K562 (cell line): Measurements from ENCODE around the gene MFAP3. TPM values are rescaled to one million over a fixed set of nuclear protein-coding genes. Genes with fewer than 3 reads are reported as not detected.
A peak's percentile ranks its signal among the peaks of the same experiment; 100 is the strongest.

ENCODE experiments used
- C11orf30 ChIP-seq: fragments of 450-650 bp; IDR thresholded peaks from 2 replicates; pipeline ENCODE4 v1.6.1; 2016; ENCODE audit warnings: low read depth, mild to moderate bottlenecking
- CREB3 ChIP-seq: fragments of 450-650 bp; conservative IDR thresholded peaks from 2 replicates; pipeline ENCODE4 v1.6.1; 2016; ENCODE audit warnings: missing genetic modification characterization, low read depth, mild to moderate bottlenecking, missing compliant biosample characterization, moderate library complexity
- FOXJ2 ChIP-seq: fragments of 200-800 bp; sonication (Bioruptor generic); IDR thresholded peaks from 2 replicates; pipeline ENCODE4 v1.6.1; 2016; ENCODE audit warnings: missing genetic modification characterization, missing compliant biosample characterization
- FOXM1 ChIP-seq, 2 experiments: fragments of 450-650 bp in 1 of 2; sonication (generic) in 1 of 2; formaldehyde crosslinking in 1 of 2; IDR thresholded peaks; 2 replicates each; pipeline versions ENCODE4 v1.6.1 to v1.9.0; 2017 to 2022; ENCODE audit warnings: low read depth in 2 of 2, mild to moderate bottlenecking in 2 of 2, missing genetic modification reagents in 1 of 2, moderate library complexity in 1 of 2
- RBM34 ChIP-seq: fragments of 200-400 bp; formaldehyde crosslinking; IDR thresholded peaks from 2 replicates; pipeline ENCODE4 v1.6.1; 2018; ENCODE audit warnings: low read length, borderline replicate concordance; ENCODE audit not compliant: insufficient read depth
- TAL1 ChIP-seq: fragments of 450-650 bp; IDR thresholded peaks from 2 replicates; pipeline ENCODE4 v1.6.1; 2016; ENCODE audit warnings: mild to moderate bottlenecking
- TARDBP ChIP-seq: fragments of 450-650 bp; IDR thresholded peaks from 2 replicates; pipeline ENCODE4 v1.6.1; 2016
- TGIF2 ChIP-seq: sonication (generic); formaldehyde crosslinking; IDR thresholded peaks from 2 replicates; pipeline ENCODE4 v1.8.1; 2022; ENCODE audit warnings: mild to moderate bottlenecking, missing genetic modification reagents, moderate library complexity
- TRIM25 ChIP-seq: fragments of 450-650 bp; IDR thresholded peaks from 2 replicates; pipeline ENCODE4 v1.7.0; 2016; ENCODE audit warnings: borderline replicate concordance
- YY1 ChIP-seq, 3 experiments: IDR thresholded peaks; 2 replicates each; pipeline ENCODE4 v1.6.1; 2011; ENCODE audit warnings: low read length in 2 of 3, mild to moderate bottlenecking in 2 of 3, moderate library complexity in 2 of 3, borderline replicate concordance in 1 of 3, control low read depth in 1 of 3, low read depth in 1 of 3; ENCODE audit not compliant: insufficient read depth in 3 of 3, insufficient replicate concordance in 2 of 3, control insufficient read depth in 1 of 3, insufficient read length in 1 of 3; ENCODE audit errors: extremely low read depth in 1 of 3
- ZBTB5 ChIP-seq: fragments of 450-650 bp; IDR thresholded peaks from 2 replicates; pipeline ENCODE4 v1.6.1; 2017; ENCODE audit warnings: antibody characterized with exemption
- ZNF395 ChIP-seq: fragments of 200-800 bp; sonication (Bioruptor generic); IDR thresholded peaks from 2 replicates; pipeline ENCODE4 v1.6.1; 2017; ENCODE audit warnings: missing genetic modification characterization, missing compliant biosample characterization
- ZNF668 ChIP-seq: fragments of 250-450 bp; sonication (Bioruptor Pico); IDR thresholded peaks from 2 replicates; pipeline ENCODE4 v1.8.0; 2022; ENCODE audit warnings: mild to moderate bottlenecking, inconsistent platforms
- ZZZ3 ChIP-seq: fragments of 450-650 bp; IDR thresholded peaks from 2 replicates; pipeline ENCODE4 v1.6.1; 2016; ENCODE audit warnings: antibody characterized with exemption, mild to moderate bottlenecking, moderate library complexity
- polyA plus RNA-seq, 8 experiments: library from polyadenylated mRNA; depleted of rRNA in 4 of 8; stranded (reverse) in 5 of 8; unstranded in 3 of 8; fragments of >200 nt; fragmentation: Nextera tagmentation in 2 of 8; fragmentation: Illumina TruSeq in 1 of 8; extraction: Ambion mirVana in 2 of 8; extraction: Trizol in 1 of 8; gene quantifications; 2 replicates each; pipeline versions ENCODE4 v1.2.1 to v1.2.3, GENCODE V29; 2011 to 2014; ENCODE audit warnings: inconsistent platforms in 1 of 8, missing spikeins in 1 of 8
- total RNA-seq, 7 experiments: library from RNA; depleted of rRNA in 6 of 7; stranded (reverse); fragments of >200 nt in 6 of 7; fragmentation: Illumina TruSeq in 2 of 7; extraction: Trizol in 2 of 7; gene quantifications; 2 replicates each; pipeline versions ENCODE4 v1.2.1 to v1.2.3, GENCODE V29; 2011 to 2021; ENCODE audit warnings: low replicate concordance in 1 of 7

MFAP3 gene
- total and polyA plus RNA-seq, 9 of the 15 experiments (the other 6 are each of a cell fraction or from before 2014, with no cell fraction given): 9.5 to 39.1 (median 20.7) TPM

- no peak for TF ChIP-seq CREB3 (tag)
- TF ChIP-seq YY1 (IDR thresholded peaks at IDR 0.05; ENCODE audit: borderline replicate concordance in 1 of 3, control insufficient read depth in 1 of 3, extremely low read depth in 1 of 3, insufficient read depth in 3 of 3, insufficient read length in 1 of 3, insufficient replicate concordance in 2 of 3, low read depth in 1 of 3, low read length in 2 of 3): no peak
- TF ChIP-seq RBM34: no peak
- TF ChIP-seq FOXM1 (IDR thresholded peaks at IDR 0.05; ENCODE audit: low read depth): no peak
- no peak for TF ChIP-seq FOXM1 (CRISPR knock-in tag; IDR thresholded peaks at IDR 0.05; ENCODE audit: low read depth)
- peak; percentile 46 for TF ChIP-seq C11orf30
- no peak for TF ChIP-seq TGIF2 (CRISPR knock-in tag)
- TF ChIP-seq ZNF395 (CRISPR knock-in tag): no peak
- TF ChIP-seq ZBTB5: no peak
- no peak for TF ChIP-seq FOXJ2 (tag)
- no peak for TF ChIP-seq ZZZ3
- no peak for TF ChIP-seq TRIM25
- TF ChIP-seq TAL1: no peak
- TF ChIP-seq TARDBP: no peak
- no peak for TF ChIP-seq ZNF668 (CRISPR knock-in tag)
These were observed 40.0 kb upstream of the MFAP3 start (continued) for GRCh38 chr5:153998768-153999167.
